ENCODE data around the gene FAM209A. TPM values are rescaled to one million over a fixed set of nuclear protein-coding genes. Genes with fewer than 3 reads are reported as not detected.

The FAM209A gene
- polyA plus RNA-seq, 1 donor (not counting 4 experiments of a cell fraction or from before 2014, with no cell fraction given), result 0.35 TPM

- Histone ChIP-seq H3K27ac (ENCODE audit: control insufficient read depth, insufficient read depth, low read length) (no peak overlapping the region), H3K79me2 (ENCODE audit: control insufficient read depth, insufficient read depth, low read length) (no peaks in the 10 kb centered on the region), H3K4me1 (ENCODE audit: control insufficient read depth, extremely low read depth, insufficient read depth, low read length) (no peaks in the 10 kb centered on the region), H2AFZ (ENCODE audit: control insufficient read depth, low read length) (no peak overlapping the region), H3K4me3 (ENCODE audit: control insufficient read depth in 2 of 3, extremely low read depth in 1 of 3, insufficient read depth in 2 of 3, low read depth in 1 of 3, low read length in 3 of 3) (no peak overlapping the region), H3K36me3 (ENCODE audit: control insufficient read depth in 2 of 2, extremely low read depth in 1 of 2, insufficient read depth in 2 of 2, low read length in 2 of 2) (no peaks in the 10 kb centered on the region), H3K9me1 (ENCODE audit: control insufficient read depth, extremely low read depth, insufficient read depth, low read length) (no peaks in the 10 kb centered on the region), H3K27me3 (ENCODE audit: control insufficient read depth, extremely low read depth, insufficient read depth, low read length) (no peaks in the 10 kb centered on the region), H3K9ac (ENCODE audit: control insufficient read depth, extremely low read depth, insufficient read depth, low read length) (no peak overlapping the region), H3K9me3 (ENCODE audit: control insufficient read depth, low read depth, low read length) (no peaks in the 10 kb centered on the region), H4K20me1 (ENCODE audit: control insufficient read depth, extremely low read depth, insufficient read depth, low read length) (no peaks in the 10 kb centered on the region), H3K4me2 (ENCODE audit: control insufficient read depth, extremely low read depth, insufficient read depth, low read depth, low read length) (no peak overlapping the region)
- FAIRE-seq (no peak), DNase-seq (ENCODE audit: low read depth, low spot score) (no peak)
- dilution Hi-C loops (cut with MboI; ENCODE audit: extremely low pct_ligation_motif_present, low sequenced_read_pairs), result no loop called here
- TF ChIP-seq EZH2 (IDR thresholded peaks at IDR 0.05; ENCODE audit: low read length) (no peak), CTCF (optimal IDR thresholded peaks at IDR 0.05 in 1 of 3, IDR thresholded peaks at IDR 0.05 in 1 of 3, conservative IDR thresholded peaks at IDR 0.05 in 1 of 3; ENCODE audit: extremely low read depth in 1 of 3, insufficient read depth in 2 of 3, low read length in 3 of 3) (no peak)
These were observed 41.0 kb downstream of the FAM209A start for GRCh38 chr20:56565511-56565910.

DNA sequence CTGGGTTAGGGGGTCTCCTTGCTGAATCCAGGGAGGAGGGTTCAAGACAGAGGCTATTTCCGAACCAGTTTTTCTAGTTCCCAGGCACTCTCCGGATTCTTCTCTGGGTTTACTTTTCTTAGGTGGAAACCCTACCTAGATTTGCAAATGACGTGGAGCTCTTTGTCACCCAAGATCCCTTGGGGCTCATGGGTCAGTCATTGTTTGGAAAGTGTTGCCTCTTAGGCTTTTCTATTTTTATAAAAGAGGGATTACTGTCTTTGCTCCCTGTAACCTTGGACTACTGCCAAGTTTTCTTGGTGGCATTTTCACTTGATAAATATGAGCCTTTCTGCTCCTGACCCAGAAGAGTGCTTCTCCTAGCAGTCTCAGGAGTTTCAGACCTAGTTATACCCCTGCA, 42.1 kb downstream of the FAM209A start:
- H4K20me1 ChIP-seq (ENCODE audit: control insufficient read depth, extremely low read depth, insufficient read depth, low read length), result no peaks in the 10 kb centered on the region
- TF ChIP-seq CTCF (optimal IDR thresholded peaks at IDR 0.05 in 1 of 3, IDR thresholded peaks at IDR 0.05 in 1 of 3, conservative IDR thresholded peaks at IDR 0.05 in 1 of 3; ENCODE audit: extremely low read depth in 1 of 3, insufficient read depth in 2 of 3, low read length in 3 of 3), result no peak
- TF ChIP-seq EZH2 (IDR thresholded peaks at IDR 0.05; ENCODE audit: low read length), result no peak
- no peak for FAIRE-seq
- no peaks in the 10 kb centered on the region for H3K9me1 ChIP-seq (ENCODE audit: control insufficient read depth, extremely low read depth, insufficient read depth, low read length)
- no peak for DNase-seq (ENCODE audit: low read depth, low spot score)
- no peaks in the 10 kb centered on the region for H3K4me1 ChIP-seq (ENCODE audit: control insufficient read depth, extremely low read depth, insufficient read depth, low read length)
- H3K27ac ChIP-seq (ENCODE audit: control insufficient read depth, insufficient read depth, low read length), result no peak overlapping the region
- no peak overlapping the region for H2AFZ ChIP-seq (ENCODE audit: control insufficient read depth, low read length)
- H3K4me3 ChIP-seq (ENCODE audit: control insufficient read depth in 2 of 3, extremely low read depth in 1 of 3, insufficient read depth in 2 of 3, low read depth in 1 of 3, low read length in 3 of 3), result no peak overlapping the region
- no peaks in the 10 kb centered on the region for H3K9me3 ChIP-seq (ENCODE audit: control insufficient read depth, low read depth, low read length)
- no peaks in the 10 kb centered on the region for H3K27me3 ChIP-seq (ENCODE audit: control insufficient read depth, extremely low read depth, insufficient read depth, low read length)
- H3K79me2 ChIP-seq (ENCODE audit: control insufficient read depth, insufficient read depth, low read length), result no peaks in the 10 kb centered on the region
- no peak overlapping the region for H3K4me2 ChIP-seq (ENCODE audit: control insufficient read depth, extremely low read depth, insufficient read depth, low read depth, low read length)
- H3K36me3 ChIP-seq (ENCODE audit: control insufficient read depth in 2 of 2, extremely low read depth in 1 of 2, insufficient read depth in 2 of 2, low read length in 2 of 2), result no peaks in the 10 kb centered on the region
- H3K9ac ChIP-seq (ENCODE audit: control insufficient read depth, extremely low read depth, insufficient read depth, low read length), result no peak overlapping the region
- dilution Hi-C loops (cut with MboI; ENCODE audit: extremely low pct_ligation_motif_present, low sequenced_read_pairs), result no loop called here

Data from keratinocyte (primary cell).